Activated CD4-positive, alpha-beta T cell treated with anti-CD3 and anti-CD28 coated beads, Interleukin-2, amount 50 U/mL, for 16 hours (primary cell): ENCODE data around the gene CEP57L1.
"Not testable (repeated sequence)": the region's sequence is repeated elsewhere in the genome, so short reads cannot be mapped to it uniquely, and the experiment has no call there.

Experiments
- DNase-seq: peaks from one replicate; pipeline ENCODE4 v3.0.0-alpha.2; 2020

CEP57L1 gene

DNA sequence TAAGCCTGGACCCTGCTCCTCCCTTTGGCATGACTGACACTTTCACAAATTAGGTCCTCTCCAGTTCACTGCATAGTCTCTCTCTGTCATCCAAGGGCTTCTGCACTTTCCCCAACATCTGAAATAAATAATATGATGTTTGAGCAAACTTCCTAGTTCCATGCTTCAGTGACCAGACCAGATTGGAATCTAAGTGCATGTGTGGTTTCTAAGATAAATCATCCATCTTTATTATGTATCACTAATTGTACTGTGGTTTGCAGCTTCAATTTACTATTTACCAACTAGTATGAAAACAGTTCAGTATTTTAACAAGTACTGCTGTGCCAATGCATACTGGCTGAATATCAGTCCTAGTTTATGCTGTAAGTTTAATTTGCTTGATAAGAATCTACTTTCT, 19.4 kb upstream of the CEP57L1 start:
- no peak for DNase-seq

DNA sequence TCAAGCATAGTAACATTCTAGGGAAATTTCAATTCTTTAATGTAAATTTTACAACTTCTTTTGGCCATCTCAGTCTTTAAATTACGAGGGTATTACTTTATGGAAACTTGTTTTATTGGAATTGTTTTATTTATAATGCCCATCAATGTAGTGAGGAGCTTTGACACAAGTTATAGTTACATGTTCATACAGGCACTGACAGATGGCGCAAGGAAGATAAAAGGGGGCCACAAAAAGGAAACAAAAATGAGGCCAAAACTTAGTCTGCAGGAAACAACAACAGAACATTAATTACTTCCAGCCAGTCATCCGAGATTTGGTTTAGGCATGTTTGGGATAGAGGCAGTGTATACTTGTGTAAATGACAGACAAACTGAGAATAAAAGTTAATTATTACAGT, 18.9 kb upstream of the CEP57L1 start:
- DNase-seq, result no peak

DNA sequence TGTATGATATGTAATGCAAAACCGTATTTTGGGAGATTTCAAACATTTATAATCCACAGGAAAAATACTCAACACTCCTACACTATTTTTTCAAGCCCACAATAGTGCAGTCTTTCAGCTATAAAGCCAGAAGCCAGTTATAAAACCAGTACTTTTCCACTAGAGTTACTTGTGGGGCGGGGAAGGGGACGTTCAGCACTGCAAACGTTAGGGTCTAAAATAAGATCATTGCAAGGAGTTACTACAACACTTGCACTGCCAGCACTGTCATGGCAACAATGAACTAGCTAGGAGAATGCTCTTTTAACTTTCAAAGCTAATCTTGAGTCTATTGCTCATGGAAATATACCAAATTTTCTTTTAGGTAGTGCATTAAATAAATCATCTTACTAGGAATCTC, 15.3 kb upstream of the CEP57L1 start:
- no peak for DNase-seq

GRCh38 chr6:109081026-109081425, 14.3 kb upstream of the CEP57L1 start:
- no peak for DNase-seq

GRCh38 chr6:109081516-109082187, 13.7 kb upstream of the CEP57L1 start:
- no peak for DNase-seq

- no peak for DNase-seq
Observed at GRCh38 chr6:109082188-109082577, 13.1 kb upstream of the CEP57L1 start.

GRCh38 chr6:109083657-109084056, 11.7 kb upstream of the CEP57L1 start:
- no peak for DNase-seq

- not testable (repeated sequence) for DNase-seq
Observed at GRCh38 chr6:109084146-109084545, 11.2 kb upstream of the CEP57L1 start.

- no peak for DNase-seq
Observed at GRCh38 chr6:109087661-109088264, 7.5 kb upstream of the CEP57L1 start.

DNA sequence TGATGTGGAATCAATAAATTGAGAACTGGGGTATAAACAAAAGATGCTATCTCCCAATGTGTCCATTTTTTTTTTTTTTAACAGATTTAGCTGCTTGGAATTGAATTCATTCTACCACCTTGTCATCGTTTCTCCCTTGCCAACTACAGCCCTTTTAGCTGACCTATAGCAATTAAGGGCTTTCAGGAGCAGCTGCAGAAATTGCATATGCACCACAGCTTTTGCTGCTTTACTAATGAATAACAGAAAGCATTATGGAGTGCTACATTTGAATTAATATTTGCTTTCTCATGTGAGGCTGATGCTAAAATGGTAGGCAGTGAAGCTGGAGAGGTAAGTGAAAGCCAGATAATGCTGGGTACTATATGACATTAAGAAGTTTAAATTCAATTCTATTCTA, 6.3 kb upstream of the CEP57L1 start:
- no peak for DNase-seq

DNA sequence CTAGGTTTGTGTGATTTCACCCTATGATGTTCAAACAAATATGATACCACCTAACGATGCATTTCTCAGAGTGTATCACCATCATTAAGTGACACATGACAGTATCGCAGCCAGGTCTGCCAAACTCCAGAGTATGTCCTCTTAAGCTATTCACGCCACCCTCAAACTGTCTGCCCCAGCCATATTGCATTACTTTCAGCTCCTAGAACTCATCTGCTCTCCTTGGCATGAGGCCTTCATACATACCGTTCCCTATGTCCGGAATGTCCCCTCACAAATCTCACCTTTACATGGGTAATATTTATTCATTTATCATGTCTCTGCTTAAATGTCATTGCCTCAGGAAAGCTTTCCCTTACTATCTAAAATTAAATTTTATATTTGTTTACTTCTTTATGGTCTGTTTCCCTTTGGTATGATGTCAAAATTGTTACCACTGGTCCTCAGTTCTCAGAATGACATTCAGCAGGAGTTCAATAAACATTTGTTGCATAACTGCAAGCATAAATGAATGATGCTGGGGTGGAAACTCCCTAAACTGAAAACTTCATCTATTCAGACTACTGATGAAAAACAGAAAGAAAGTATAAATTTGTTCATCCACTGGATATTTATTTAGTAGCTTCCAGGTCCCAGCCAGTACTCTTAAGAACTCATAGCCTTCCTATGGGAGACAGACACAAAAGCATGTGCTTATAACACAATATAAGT, 3.8 kb upstream of the CEP57L1 start:
- peak; percentile 8 for DNase-seq

GRCh38 chr6:109092074-109092473, 3.2 kb upstream of the CEP57L1 start:
- no peak for DNase-seq

DNA sequence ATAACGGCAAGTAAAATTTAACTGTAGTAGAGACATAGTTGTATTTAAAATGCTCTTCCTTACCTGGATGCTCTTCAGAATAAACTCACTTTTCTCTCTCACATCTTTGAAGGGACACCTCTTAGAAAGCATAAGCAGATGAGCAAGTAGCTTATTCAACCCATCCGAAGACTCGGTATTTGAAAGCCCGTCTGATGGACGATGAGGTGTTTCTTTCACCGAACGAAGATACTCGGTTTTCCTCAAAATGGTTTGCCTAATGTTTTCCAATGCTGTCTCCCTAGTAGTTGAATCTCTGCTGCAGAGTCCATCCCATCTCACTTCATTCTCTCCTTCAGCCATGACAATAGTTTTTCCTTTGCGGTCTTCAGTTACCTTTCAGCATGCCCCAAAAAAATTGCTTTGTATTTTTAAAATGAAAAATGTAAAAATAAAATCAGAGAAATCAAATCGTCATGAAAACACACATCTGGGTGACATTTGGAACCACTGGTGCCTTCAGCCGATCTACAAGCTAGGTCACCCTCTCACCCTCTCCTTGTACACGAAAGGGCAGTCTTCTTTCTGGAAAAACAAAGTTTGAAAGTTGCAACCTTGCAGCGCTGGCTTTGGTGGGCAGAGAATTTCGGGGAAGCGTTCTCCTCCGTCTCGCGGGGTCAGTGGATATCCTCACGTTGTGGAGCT, 1.4 kb upstream of the CEP57L1 start:
- peak; percentile 8 for DNase-seq

- peak; percentile 87 for DNase-seq
Observed at GRCh38 chr6:109094416-109095035, 781 bp upstream of the CEP57L1 start, which contains the start of gene SESN1. Gene SESN1 (minus strand): TSS chr6:109094846. CDS start chr6:109094073, 773 bp downstream.

- no peak for DNase-seq
Observed at GRCh38 chr6:109095835-109096084, 453 bp downstream of the CEP57L1 start.

- DNase-seq, result no peak
Observed at GRCh38 chr6:109096208-109096607, 901 bp downstream of the CEP57L1 start.

DNA sequence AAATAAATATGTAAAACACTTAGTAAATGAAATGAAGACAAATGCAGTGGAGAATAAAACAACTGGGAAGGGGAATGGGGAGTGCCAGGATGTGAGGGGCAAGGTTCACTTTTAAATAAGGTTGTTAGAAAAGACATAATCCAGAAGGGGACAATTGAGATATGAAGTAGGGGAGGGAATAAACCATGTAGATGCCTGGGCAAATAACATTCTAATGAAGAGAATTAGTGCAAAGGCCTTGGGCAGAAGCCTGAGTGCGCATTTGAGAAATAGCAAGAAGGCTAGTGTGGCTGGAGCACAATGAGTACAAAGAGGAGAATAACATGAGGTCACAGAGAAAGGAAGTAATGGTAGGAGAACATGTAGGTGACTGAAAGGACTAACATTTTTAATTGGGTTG, 2.4 kb downstream of the CEP57L1 start:
- DNase-seq, result no peak

DNA sequence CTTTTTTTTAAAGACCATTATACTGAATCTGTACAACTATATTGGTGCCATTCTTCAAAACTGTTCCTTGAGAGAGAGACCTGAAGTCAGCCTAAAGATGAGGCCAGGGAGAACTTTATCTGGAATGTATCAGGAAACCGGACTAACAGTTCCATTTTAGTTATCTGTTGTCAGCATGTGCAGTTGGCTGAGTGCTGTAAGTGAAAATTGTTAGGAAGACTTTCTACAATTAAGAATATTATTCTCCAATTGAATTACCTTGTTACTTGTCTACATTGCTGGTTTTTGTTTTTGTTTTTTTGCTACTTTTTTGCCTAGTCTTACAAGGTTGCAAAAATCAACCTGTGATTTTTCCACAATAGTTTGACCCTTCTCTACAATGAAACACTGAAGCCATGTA, 7.5 kb downstream of the CEP57L1 start:
- DNase-seq, result no peak

DNA sequence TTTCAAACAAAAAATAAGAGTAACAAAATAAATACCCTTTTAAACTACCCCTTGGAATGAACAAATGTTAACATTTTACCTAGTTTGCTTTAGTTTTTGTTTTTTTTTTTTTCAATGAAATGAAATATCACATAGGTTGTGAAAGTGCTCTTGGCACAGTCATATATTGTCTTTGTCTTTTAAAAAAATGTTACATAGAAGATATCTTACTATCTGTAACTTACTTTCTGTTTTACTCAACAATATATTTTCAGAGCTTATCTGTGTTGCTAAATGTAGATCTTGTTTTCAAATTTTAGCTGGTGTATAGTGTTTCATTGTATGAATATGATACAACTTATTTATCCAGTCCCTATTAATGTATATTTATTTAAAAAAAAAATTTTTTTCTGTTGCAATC, 8.6 kb downstream of the CEP57L1 start:
- peak; percentile 18 for DNase-seq

DNA sequence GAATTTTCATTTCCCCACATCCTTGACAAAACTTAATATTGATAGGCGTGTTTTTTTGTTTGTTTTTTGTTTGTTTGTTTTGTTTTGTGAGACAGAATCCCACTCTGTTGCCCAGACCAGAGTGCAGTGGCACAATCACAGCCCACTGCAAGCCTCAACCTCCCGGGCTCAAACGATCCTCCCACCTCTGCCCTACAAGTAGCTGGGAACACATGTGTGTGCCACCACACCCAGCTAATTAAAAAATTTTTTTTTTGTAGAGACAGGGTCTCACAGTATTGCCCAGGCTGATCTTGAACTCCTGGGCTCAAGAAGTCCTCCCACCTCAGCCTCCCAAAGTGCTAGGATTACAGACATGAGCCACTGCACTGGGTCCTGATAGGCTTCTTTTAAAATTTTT, 9.2 kb downstream of the CEP57L1 start:
- DNase-seq, result no peak

DNA sequence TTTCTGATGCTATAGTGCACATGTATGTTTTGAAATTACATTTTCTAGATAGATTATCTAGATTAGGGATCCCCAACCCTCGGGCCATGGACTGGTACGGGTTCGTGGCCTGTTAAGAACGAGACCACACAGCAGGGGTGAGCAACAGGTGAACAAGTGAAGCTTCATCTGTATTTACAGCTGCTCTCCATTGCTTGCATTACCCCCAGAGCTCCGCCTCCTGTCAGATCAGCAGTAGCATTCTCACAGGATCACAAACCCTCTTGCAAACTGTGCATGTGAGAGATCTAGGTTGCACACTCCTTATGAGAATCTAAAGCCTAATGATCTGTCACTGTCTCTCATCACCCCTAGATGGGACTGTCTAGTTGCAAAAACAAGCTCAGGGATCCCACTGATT, 10.4 kb downstream of the CEP57L1 start:
- DNase-seq, result no peak

DNA sequence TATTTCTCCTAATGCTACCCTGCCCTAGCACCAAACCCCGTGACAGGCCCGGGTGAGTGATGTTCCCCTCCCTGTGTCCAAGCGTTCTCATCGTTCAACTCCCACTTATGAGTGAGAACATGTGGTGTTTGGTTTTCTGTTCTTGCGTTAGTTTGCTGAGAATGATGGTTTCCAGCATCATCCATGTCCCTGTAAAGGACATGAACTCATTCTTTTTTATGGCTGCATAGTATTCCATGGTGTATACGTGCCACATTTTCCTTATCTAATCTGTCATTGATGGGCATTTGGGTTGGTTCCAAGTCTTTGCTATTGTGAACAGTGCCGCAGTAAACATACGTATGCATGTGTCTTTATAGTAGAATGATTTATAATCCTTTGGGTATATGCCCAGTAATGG, 14.4 kb downstream of the CEP57L1 start:
- DNase-seq, result not testable (repeated sequence)

DNA sequence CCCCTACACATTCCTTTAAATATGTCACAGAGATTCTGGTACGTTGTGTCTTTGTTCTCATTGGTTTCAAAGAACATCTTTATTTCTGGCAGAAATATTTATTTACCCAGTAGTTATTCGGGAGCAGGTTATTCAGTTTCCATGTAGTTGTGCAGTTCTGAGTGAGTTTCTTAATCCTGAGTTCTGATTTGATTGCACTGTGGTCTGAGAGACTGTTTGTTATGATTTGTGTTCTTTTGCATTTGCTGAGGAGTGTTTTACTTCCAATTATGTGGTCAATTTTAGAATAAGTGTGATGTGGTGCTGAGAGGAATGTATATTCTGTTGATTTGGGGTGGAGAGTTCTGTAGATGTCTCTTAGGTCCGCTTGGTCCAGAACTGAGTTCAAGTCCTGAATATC, 17.4 kb downstream of the CEP57L1 start:
- DNase-seq, result not testable (repeated sequence)
